NCI-H1092 (cell line): Measurements from ENCODE around the gene DLGAP1.

Experiments
- DNase-seq: peaks from one replicate; lab custom pipeline; 2025; lab: John Stamatoyannopoulos, UW

Gene DLGAP1

DNA sequence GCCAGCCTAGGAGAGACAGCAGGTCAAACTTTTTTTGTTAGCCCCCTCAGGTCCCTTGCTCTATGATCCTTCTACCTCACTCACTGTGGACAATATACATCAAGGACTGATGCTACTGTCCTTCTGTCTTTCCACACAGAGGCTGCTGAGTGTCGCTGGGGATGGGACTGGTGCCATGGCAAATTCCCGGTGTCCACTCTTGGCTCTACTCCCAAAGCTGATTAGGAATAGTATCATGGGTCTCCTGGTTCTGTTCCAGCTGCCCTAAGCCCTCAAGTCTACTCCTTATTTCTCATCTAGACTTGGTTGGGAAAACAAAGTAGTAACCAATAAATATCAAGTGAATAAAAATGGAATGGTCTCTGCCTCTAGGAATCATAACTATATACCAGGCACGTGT is 563.9 kb downstream of the DLGAP1 start:
- DNase-seq: no peak

DNA sequence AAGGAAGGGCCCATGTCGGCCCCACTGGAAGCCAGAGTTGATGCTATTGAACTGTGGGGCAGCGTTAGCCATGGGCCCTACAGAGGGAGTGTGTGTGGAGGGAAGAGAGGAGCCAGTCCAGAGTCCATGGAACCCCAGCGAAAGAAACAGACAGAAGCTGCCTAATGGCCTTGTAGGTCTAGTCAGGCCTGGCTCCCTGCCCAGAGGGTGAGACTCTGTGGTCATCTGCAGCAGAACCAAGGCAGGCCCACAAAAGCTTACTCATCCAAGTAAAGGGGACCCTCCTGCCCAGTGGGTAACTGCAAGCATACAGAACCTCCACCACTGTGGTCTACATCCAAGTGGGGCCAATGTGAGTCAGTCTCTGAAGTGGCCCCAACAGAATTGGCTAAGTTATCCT is 565.3 kb downstream of the DLGAP1 start:
- no peak for DNase-seq

- no peak for DNase-seq
Observed at GRCh38 chr18:3889121-3889520, 566.0 kb downstream of the DLGAP1 start.

- DNase-seq: no peak
Observed at GRCh38 chr18:3886575-3887322, 568.4 kb downstream of the DLGAP1 start.

- DNase-seq: no peak
Observed at GRCh38 chr18:3885209-3885792, 569.8 kb downstream of the DLGAP1 start.

DNA sequence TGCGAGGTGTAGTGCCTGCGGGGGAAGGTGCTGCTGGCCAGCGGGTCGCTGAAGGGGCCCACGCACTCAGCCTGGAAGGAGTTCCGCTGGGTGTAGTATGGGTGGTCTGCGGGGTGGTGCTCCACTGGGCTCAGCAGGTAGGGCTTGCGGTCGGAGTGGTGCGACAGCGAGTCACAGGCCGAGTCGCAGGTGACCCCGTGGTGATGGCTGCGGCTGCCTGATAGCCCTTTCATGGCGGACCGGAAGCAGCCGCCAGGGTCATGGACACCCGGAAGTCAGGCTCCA is 575.3 kb downstream of the DLGAP1 start:
- no peak for DNase-seq

DNA sequence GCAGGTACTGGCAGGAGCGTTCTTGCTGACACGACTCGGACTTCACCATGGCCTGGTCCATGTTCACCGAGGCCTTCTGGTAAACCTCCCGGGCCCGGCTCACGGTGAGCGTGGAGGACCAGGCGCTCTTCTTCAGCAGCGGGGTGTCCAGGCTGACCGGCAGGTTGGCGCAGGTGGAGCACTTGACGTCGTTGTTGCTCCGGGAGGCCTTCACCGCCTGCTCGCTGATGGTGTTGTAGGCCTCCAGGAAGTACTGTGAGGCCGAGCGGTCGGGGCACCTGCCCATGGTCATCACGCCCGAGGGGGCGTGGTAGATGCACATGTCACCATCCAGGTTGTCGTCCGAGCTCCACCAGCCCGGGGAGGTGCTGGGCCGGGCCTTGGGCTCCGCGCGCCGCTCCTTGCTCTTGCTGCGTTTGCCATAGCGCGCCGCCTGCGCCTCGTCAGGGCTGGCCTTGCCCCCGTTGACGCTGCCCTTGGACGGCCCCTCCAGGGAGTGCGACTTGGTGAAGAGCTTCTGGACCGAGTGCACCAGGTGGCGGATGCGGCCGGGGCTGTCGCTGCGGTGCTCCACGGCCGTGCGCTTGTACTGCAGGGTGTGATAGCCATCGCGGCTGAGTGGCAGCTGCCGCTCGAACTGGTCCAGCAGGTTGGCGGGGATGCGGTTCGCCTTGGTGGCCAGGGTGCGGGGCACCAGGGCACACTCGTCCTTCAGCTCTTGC is 575.8 kb downstream of the DLGAP1 start:
- no peak for DNase-seq

DNA sequence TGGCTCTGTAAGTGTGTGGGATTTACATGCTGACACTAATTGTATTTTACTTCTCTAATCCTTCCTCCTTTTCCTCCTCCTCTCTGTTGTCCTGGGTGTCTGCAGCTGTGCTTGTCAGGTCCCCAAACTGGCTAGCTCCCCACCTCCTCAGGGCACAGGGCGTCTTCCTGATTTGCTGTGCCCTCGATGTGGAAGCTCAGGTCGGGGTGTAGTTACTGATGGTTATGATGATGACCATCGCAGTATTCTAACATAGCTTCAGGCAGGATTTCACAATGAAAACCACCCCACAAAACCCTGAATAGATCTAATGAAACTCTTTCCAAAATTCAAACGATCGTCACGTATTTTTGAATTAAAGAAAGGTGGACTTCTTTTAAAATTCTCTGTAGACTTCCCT is 576.7 kb downstream of the DLGAP1 start:
- no peak for DNase-seq

DNA sequence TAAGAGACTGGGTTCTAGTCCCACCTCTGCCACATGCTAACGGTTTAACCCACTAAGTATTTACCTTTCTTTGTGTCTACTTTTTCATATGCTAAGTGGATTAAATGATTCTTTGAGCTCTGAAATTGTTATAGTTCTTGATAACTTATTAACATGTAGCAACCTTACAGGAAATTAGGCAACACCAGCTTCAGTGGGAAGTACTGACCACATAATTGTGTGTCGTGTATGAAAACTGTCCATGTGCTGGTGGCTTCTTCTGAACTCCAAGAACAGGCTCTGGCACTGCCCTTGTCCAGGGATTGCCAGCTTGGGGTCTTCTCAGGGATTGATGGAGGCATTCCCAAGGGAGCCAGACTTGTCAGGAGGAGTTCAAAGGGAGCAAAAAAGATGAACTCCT is 577.4 kb downstream of the DLGAP1 start:
- no peak for DNase-seq

GRCh38 chr18:3875961-3876360 is 579.1 kb downstream of the DLGAP1 start:
- DNase-seq: no peak

GRCh38 chr18:3875376-3875775 is 579.7 kb downstream of the DLGAP1 start:
- no peak for DNase-seq

DNA sequence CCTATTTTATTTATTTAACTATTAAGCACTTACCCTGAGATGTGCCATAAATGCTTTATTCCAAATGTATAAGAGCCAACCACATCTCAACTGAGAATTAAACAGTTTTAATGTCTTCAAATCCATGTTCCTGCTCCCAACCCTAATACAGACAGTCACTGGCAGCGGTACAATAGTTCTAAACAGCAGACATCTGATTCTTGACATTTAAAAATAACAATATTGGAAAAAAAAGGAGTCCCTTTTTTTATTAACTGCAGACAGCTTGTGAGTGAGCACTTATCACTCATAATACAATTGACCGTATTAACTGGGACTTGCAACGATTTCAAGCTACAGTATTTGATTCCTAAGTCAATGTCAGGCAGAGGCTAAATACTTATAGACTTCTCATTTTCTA is 580.5 kb downstream of the DLGAP1 start:
- DNase-seq: no peak

GRCh38 chr18:3874125-3874524 is 581.0 kb downstream of the DLGAP1 start:
- DNase-seq: peak; percentile 1

GRCh38 chr18:3873698-3874097 is 581.4 kb downstream of the DLGAP1 start:
- no peak for DNase-seq

- no peak for DNase-seq
Observed at GRCh38 chr18:3873211-3873610, 581.9 kb downstream of the DLGAP1 start.

- no peak for DNase-seq
Observed at GRCh38 chr18:3872641-3873040, 582.5 kb downstream of the DLGAP1 start.

GRCh38 chr18:3871687-3872086 is 583.4 kb downstream of the DLGAP1 start:
- DNase-seq: no peak

DNA sequence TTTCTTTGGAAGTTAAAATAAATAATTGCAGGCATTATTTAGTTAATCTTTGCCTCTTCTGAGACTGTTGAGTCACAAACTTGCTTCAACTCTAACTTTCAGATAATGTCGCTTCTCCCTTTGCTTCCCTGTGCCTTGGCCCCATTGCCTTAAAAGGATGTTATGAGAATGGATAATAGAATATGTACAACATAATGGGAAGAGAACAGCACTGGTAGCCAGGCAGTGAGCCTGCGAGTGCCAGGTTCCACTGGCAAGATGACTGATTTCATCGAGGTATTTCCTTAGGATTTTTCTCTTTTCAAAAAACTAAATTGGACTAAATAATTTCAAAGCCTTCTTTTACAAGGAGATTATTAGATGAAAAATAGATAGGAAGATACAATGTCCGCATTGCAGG is 584.2 kb downstream of the DLGAP1 start:
- no peak for DNase-seq

GRCh38 chr18:3869848-3870247 is 585.3 kb downstream of the DLGAP1 start:
- peak; percentile 45 for DNase-seq

- DNase-seq: peak; percentile 29
Observed at GRCh38 chr18:3867864-3868311, 587.2 kb downstream of the DLGAP1 start.

DNA sequence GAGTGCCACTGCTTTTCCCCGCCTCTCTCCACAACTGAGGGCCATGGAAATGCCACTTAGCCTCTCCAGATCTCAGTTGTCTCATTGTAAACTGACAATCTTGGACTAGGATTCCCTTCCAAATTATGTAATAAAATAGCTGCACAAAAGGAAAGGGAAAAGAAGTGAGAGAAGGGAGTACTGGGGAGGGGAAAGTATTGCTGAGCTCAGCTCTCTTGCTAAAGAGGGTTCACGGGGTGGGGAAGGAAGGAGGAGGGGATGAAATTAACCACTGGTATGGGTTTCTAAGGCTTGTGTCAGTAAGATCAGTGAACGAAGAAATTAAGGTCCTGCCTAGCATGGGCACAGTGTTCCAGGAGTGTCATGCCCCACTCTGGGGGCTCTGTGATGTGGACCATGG is 587.9 kb downstream of the DLGAP1 start:
- DNase-seq: no peak

GRCh38 chr18:3864669-3865298 is 590.3 kb downstream of the DLGAP1 start:
- no peak for DNase-seq

- no peak for DNase-seq
Observed at GRCh38 chr18:3863593-3863992, 591.5 kb downstream of the DLGAP1 start.
